NCI-H146 treated with DMSO at 0.1 percent for 48 hours (cell line): ENCODE measurements around the gene HIPK3.
"Not testable (repeated sequence)": the region's sequence is repeated elsewhere in the genome, so short reads cannot be mapped to it uniquely, and the experiment has no call there.

ENCODE experiments used
- DNase-seq: peaks from one replicate; lab custom pipeline; 2025; ENCODE audit not compliant: unreplicated experiment; lab: John Stamatoyannopoulos, UW

The HIPK3 gene

GRCh38 chr11:33358150-33358831 lies 101.1 kb downstream of the HIPK3 start:
- no peak for DNase-seq

GRCh38 chr11:33360642-33361041 lies 103.5 kb downstream of the HIPK3 start:
- DNase-seq = no peak

DNA sequence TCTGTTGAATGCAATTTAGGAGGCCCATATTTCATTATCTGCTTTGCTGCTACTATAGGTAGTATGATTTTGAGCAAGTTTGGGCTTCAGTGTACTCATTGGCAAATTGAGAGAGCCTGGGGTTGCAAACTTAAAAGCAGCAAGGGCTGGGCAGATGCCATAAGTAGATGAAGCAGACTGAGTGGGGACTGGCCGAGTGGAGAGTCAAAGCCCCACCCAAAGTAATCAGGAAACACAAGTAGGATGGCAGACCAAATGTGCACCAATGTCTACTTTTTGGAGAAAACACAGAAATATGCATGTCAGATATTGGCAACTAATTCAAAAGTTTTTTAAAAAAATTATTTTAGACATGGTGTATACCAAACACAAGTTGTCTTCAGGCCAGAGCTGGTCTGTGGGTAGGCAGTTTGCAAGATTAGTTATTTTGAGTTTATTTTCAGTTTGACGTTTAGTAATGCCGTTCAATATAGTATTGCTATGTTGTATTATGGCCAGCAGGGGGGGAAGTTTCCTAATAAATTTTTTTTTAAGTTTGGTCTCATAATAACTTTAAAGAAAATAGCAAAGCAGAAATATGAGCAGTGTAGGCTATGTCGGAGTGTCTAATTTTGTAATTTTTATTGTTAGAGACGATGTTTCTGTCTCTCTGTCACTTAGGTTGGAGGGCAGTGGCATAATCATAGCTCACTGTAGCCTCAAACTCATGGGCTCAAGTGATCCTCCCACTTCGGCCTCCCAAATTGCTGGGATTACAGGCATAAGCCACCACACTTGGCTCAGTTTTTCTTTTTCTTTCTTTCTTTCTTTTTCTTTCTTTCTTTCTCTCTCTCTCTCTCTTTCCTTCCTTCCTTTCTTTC lies 105.1 kb downstream of the HIPK3 start:
- DNase-seq = peak; percentile 31

- DNase-seq = no peak
Observed at GRCh38 chr11:33366918-33367317, 109.7 kb downstream of the HIPK3 start.

GRCh38 chr11:33368475-33368874 lies 111.3 kb downstream of the HIPK3 start:
- DNase-seq = not testable (repeated sequence)

GRCh38 chr11:33368931-33369330 lies 111.8 kb downstream of the HIPK3 start:
- no peak for DNase-seq

- no peak for DNase-seq
Observed at GRCh38 chr11:33373636-33374035, 116.5 kb downstream of the HIPK3 start.

GRCh38 chr11:33375236-33375635 lies 118.1 kb downstream of the HIPK3 start:
- no peak for DNase-seq

DNA sequence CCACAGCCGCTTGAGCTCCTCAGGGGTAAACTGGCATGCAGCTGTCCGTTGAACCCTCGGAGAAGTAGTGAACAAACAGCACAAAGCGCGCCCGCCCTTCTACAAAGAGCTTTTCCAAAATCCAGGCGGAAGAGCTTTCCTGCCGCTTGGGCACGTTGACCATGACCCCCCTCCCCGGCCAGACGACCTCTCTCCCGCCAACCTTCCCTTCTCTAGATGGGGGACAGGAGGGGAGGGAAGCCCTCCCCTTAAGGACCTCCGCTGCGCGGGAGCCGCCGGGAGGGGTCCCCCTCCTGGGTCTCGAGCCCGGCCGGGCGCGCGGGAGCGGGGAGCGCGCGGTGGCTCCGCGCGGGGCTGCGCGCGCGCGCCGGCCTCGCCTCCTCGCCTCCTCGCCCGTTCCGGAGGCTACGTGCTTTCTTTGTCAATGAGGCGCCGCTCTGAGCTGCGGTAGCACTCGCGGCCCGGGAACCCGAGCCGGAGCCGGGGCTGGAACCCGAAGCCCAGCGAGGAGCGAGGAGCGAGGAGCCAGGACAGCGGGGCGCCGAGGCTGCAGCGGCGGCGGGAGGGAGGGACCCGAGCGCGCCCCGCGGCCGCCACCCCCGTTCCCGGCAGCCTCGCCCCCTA lies 118.6 kb downstream of the HIPK3 start, which contains the start of gene KIAA1549L:
KIAA1549L (plus strand) TSS at position 421 of the 624 bp plus-strand sequence.
- DNase-seq = no peak

- DNase-seq = no peak
Observed at GRCh38 chr11:33376331-33377310, 119.4 kb downstream of the HIPK3 start.

GRCh38 chr11:33377412-33378370 lies 120.5 kb downstream of the HIPK3 start:
- DNase-seq = no peak

DNA sequence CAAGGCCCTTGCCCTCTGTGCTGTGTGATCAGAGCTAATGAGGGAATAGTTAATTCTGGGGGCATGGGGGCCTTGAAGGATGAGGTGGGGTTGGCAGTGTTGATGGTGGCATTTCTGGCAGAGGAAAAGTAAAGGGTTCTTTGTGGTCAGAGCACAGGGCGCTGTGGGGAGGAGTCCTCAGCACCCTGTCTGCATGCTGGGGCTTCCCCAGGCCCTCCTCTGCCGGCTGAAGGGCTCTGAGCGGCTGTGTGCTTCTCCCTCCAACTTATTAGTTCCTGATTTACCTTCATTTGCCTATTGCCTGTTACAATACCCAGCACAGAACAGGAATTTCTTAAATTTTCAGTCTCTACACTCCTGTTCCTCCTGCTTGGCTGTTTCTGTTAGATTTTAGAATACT lies 122.8 kb downstream of the HIPK3 start:
- DNase-seq = no peak

DNA sequence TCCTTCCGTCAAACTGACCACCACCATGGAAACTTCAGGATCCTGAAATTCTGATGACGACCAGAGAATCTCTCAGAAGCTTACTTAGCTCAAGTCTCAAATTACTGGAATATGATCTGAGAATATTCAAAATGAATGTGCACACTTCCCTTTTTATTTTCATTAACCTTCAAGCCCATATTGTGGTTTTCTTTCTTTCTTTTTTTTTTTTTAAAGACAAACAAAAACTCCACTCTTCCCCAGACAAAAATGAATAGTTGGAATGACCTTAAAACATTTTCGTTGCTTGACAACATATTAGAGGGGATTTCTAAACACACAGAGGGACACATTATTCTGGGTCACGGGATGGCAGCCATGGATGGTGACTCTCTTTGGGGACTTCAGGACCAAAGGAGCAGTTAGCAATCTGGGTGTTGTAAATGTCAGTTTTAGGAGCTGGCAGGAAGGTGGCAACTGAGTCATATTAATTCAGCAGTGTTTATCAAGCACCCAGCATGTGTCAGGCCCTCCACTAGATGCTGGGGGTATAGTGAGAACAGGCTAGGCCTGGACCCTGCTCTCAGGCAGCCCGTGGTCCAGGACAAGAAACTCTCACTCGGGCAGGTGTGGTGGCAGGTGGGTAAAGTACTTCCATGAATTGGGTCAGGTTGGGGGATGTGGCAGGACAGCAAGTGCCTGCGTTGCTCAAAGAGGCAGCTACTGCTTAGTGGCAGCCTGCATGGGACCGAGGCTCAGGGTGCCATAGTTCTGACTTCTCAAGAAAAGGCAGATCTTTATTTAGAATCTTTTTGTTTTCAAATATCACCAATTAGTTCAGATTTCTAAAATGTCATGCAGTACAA lies 126.1 kb downstream of the HIPK3 start:
- no peak for DNase-seq

GRCh38 chr11:33383920-33384209 lies 126.7 kb downstream of the HIPK3 start:
- no peak for DNase-seq

- DNase-seq = no peak
Observed at GRCh38 chr11:33384220-33384619, 127.0 kb downstream of the HIPK3 start.

DNA sequence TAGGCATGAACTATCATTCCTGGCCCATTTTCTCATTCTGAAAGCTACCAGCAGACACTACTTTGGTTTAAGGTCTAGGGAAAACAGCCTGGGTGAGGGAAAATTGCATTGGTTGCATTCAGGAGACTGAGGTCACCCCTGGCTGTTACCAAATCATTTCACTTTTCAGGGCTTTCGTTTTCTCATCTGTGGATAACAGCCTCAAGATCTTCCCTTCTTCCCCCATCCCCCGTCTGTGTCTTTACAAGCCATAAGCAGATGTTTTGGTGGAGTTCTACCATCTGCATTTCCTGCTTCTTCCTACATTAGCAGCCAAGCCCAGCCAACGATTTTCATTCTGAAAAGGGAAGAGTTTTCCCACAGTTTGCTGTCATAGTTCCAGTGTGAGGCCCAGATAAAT lies 130.4 kb downstream of the HIPK3 start:
- DNase-seq = no peak

DNA sequence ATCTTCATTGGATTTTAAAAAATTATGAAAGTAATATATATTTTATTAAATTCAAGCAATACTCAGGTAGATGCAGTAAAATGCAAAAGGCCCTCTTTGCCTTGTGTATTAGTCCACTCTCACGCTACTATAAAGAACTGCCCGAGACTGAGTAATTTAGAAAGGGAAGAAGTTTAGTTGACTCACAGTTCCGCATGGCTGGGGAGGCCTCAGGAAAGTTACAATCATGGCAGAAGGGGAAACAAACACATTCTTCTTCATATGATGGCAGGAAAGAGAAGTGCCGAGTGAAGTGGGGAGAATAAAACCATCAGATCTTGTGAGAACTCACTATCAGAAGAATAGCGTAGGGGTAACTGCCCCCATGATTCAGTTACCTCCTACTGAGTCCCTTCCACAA lies 130.8 kb downstream of the HIPK3 start:
- DNase-seq = no peak

GRCh38 chr11:33388793-33389525 lies 131.8 kb downstream of the HIPK3 start:
- DNase-seq = no peak
